MM.1S (cell line): ENCODE measurements around the gene TBRG1.

Source experiments
- DNase-seq: peaks from one replicate; pipeline ENCODE4 v3.0.0-alpha.2; 2015
- H2AFZ ChIP-seq: fragments of 300-600 bp; sonication (generic); 2 replicates; pipeline ENCODE4 v1.6.0; 2016; ENCODE audit warnings: antibody characterized with exemption, low read length
- H3F3A ChIP-seq: fragments of 300-600 bp; sonication (generic); 2 replicates; pipeline ENCODE4 v1.6.1; 2016; ENCODE audit warnings: mild to moderate bottlenecking, antibody characterized with exemption, low read length, moderate library complexity, mixed read lengths; ENCODE audit not compliant: insufficient read depth
- H3K27ac ChIP-seq: fragments of 300-600 bp; sonication (generic); 2 replicates; pipeline ENCODE4 v1.5.1; 2016; ENCODE audit warnings: mild to moderate bottlenecking, low read length
- H3K27me3 ChIP-seq: fragments of 300-600 bp; sonication (generic); replicated peaks from 2 replicates; pipeline ENCODE4 v1.6.0; 2016; ENCODE audit warnings: low read length; ENCODE audit not compliant: insufficient read depth
- H3K36me3 ChIP-seq: fragments of 300-600 bp; sonication (generic); replicated peaks from 2 replicates; pipeline ENCODE4 v1.6.1; 2016; ENCODE audit warnings: mild to moderate bottlenecking, low read length, mixed read lengths; ENCODE audit not compliant: insufficient read depth
- H3K4me1 ChIP-seq: fragments of 300-600 bp; sonication (generic); 2 replicates; pipeline ENCODE4 v1.6.1; 2016; ENCODE audit warnings: low read length, mixed read lengths
- H3K4me2 ChIP-seq: fragments of 300-600 bp; sonication (generic); 2 replicates; pipeline ENCODE4 v1.6.0; 2016; ENCODE audit warnings: low read depth, low read length
- H3K4me3 ChIP-seq: fragments of 300-600 bp; sonication (generic); 2 replicates; pipeline ENCODE4 v1.5.1; 2016; ENCODE audit warnings: low read length, mixed read lengths
- H3K79me2 ChIP-seq: fragments of 300-600 bp; sonication (generic); 2 replicates; pipeline ENCODE4 v1.6.1; 2016; ENCODE audit warnings: mixed run types, low read length, mixed read lengths
- H3K9ac ChIP-seq: fragments of 300-600 bp; sonication (generic); 2 replicates; pipeline ENCODE4 v1.6.1; 2016; ENCODE audit warnings: low read length, mixed read lengths
- H3K9me2 ChIP-seq: fragments of 300-600 bp; sonication (generic); replicated peaks from 2 replicates; pipeline ENCODE4 v1.6.1; 2016; ENCODE audit warnings: mild to moderate bottlenecking, low read length, mixed read lengths; ENCODE audit not compliant: insufficient read depth
- H3K9me3 ChIP-seq: fragments of 300-600 bp; sonication (generic); replicated peaks from 2 replicates; pipeline ENCODE4 v1.6.1; 2016; ENCODE audit warnings: mild to moderate bottlenecking, low read length, mixed read lengths; ENCODE audit not compliant: insufficient read depth
- H4K20me1 ChIP-seq: fragments of 300-600 bp; sonication (generic); 2 replicates; pipeline ENCODE4 v1.6.1; 2016; ENCODE audit warnings: mild to moderate bottlenecking, low read length, moderate library complexity, mixed read lengths; ENCODE audit not compliant: insufficient read depth
- CTCF ChIP-seq: fragments of 300-600 bp; sonication (generic); IDR thresholded peaks from 2 replicates; pipeline ENCODE4 v1.5.1; 2016; ENCODE audit warnings: antibody characterized with exemption, low read length, mixed read lengths
- EZH2 ChIP-seq: fragments of 300-600 bp; sonication (generic); optimal IDR thresholded peaks from 2 replicates; pipeline ENCODE3; 2017; ENCODE audit warnings: low read depth, mild to moderate bottlenecking, antibody characterized with exemption, low read length, mixed read lengths
- EZH2phosphoT487 ChIP-seq: fragments of 300-600 bp; sonication (generic); IDR thresholded peaks from 2 replicates; pipeline ENCODE4 v1.6.1; 2018; ENCODE audit warnings: antibody characterized with exemption, low read length

Gene TBRG1

GRCh38 chr11:124681421-124681820, 58.8 kb downstream of the TBRG1 start:
- H4K20me1 ChIP-seq: no peaks in the 10 kb centered on the region
- no peaks in the 10 kb centered on the region for H3F3A ChIP-seq
- H3K9ac ChIP-seq: no peak overlapping the region
- no peak overlapping the region for H3K4me3 ChIP-seq
- no peaks in the 10 kb centered on the region for H3K4me1 ChIP-seq
- no peaks in the 10 kb centered on the region for H3K9me3 ChIP-seq
- no peak for DNase-seq
- TF ChIP-seq CTCF (no peak), EZH2phosphoT487 (no peak), EZH2 (no peak)
- H3K27ac ChIP-seq: no peak overlapping the region
- no peak overlapping the region for H2AFZ ChIP-seq
- no peaks in the 10 kb centered on the region for H3K79me2 ChIP-seq
- no peak overlapping the region for H3K4me2 ChIP-seq
- no peaks in the 10 kb centered on the region for H3K9me2 ChIP-seq
- H3K27me3 ChIP-seq: no peaks in the 10 kb centered on the region
- no peaks in the 10 kb centered on the region for H3K36me3 ChIP-seq

GRCh38 chr11:124682443-124682842, 59.8 kb downstream of the TBRG1 start:
- H2AFZ ChIP-seq: no peak overlapping the region

More at GRCh38 chr11:124682443-124682842, 59.8 kb downstream of the TBRG1 start:
- Histone ChIP-seq H3K36me3 (no peaks in the 10 kb centered on the region), H3K4me1 (no peaks in the 10 kb centered on the region), H3K9me3 (no peaks in the 10 kb centered on the region), H3F3A (no peaks in the 10 kb centered on the region), H3K4me2 (no peak overlapping the region), H3K79me2 (no peaks in the 10 kb centered on the region), H3K9ac (no peak overlapping the region), H3K27me3 (no peaks in the 10 kb centered on the region), H3K27ac (no peak overlapping the region), H3K9me2 (no peaks in the 10 kb centered on the region), H3K4me3 (no peak overlapping the region), H4K20me1 (no peaks in the 10 kb centered on the region)
- TF ChIP-seq CTCF (no peak), EZH2phosphoT487 (no peak), EZH2 (no peak)
- DNase-seq: no peak
